Measurements from ENCODE around the gene TREM2.

TREM2 gene

GRCh38 chr6:41182069-41183034, 19.4 kb upstream of the TREM2 start:
- DNase-seq (ENCODE audit: low read depth, low spot score) = peak; percentile 26

GRCh38 chr6:41181566-41181965, 18.6 kb upstream of the TREM2 start:
- no peak for DNase-seq (ENCODE audit: low read depth, low spot score)

GRCh38 chr6:41179163-41179562, 16.2 kb upstream of the TREM2 start:
- no peak for DNase-seq (ENCODE audit: low read depth, low spot score)

GRCh38 chr6:41177695-41178094, 14.8 kb upstream of the TREM2 start:
- DNase-seq (ENCODE audit: low read depth, low spot score) = no peak

GRCh38 chr6:41177287-41177686, 14.4 kb upstream of the TREM2 start:
- no peak for DNase-seq (ENCODE audit: low read depth, low spot score)

DNA sequence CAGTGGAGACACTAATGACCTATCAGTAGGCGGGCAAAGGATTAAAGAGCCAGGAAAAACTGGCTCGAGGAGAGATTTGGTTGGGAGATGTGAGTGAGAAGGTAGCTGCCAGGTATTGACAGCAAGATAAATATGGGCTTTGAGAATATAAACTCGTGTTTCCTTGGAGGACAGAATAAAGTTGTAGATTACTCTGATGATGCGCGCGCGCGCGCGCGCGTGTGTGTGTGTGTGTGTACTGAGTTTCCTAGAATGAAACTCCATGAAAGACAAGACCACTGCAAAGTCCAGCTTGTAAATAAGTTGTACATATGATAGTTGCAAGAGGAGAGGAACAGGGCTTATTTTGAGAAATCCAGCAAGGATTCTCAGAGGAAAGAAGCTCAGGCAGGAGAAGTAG, 13.3 kb upstream of the TREM2 start:
- no peak for DNase-seq (ENCODE audit: low read depth, low spot score)

DNA sequence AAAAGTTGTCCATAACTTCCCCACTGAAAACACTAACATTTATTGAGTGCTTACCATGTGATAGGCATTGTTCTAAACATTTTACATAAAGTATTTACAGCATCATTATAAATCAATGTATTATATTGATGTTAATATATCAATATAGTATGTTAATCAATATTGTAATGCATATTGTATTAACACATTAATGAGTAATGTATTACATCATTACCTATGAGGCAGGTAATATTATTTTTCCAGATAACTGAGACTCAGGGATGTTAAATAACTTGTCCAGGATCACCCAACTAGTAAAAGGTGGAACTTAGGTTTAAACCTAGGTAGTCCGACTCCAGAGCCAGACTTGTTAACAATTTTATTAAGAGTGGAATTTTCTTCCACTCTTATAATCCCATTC, 12.2 kb upstream of the TREM2 start:
- no peak for DNase-seq (ENCODE audit: low read depth, low spot score)

- no peak for DNase-seq (ENCODE audit: low read depth, low spot score)
Measured at GRCh38 chr6:41174610-41175009, 11.7 kb upstream of the TREM2 start.

- DNase-seq (ENCODE audit: low read depth, low spot score) = no peak
Measured at GRCh38 chr6:41171908-41172307, 9.0 kb upstream of the TREM2 start.

- no peak for DNase-seq (ENCODE audit: low read depth, low spot score)
Measured at GRCh38 chr6:41170547-41171160, 7.7 kb upstream of the TREM2 start.

- DNase-seq (ENCODE audit: low read depth, low spot score) = no peak
Measured at GRCh38 chr6:41167173-41167963, 4.5 kb upstream of the TREM2 start.

- no peak for DNase-seq (ENCODE audit: low read depth, low spot score)
Measured at GRCh38 chr6:41164551-41165120, 1.7 kb upstream of the TREM2 start.

DNA sequence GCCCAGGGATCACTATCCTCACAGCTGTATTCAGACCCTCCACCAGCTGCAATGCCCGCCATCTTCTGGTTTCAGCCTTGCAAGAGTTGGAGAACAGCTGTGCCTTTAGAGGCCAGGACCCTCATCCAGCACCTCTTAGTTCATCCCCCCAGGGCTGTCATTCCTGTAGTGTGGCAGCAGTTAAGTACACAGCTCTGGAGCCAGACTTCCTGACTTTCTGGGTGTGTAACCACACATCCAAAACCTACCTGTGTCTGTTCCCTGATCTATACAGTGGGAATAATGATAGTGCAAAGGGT, 452 bp upstream of the TREM2 start:
- no peak for DNase-seq (ENCODE audit: low read depth, low spot score)

DNA sequence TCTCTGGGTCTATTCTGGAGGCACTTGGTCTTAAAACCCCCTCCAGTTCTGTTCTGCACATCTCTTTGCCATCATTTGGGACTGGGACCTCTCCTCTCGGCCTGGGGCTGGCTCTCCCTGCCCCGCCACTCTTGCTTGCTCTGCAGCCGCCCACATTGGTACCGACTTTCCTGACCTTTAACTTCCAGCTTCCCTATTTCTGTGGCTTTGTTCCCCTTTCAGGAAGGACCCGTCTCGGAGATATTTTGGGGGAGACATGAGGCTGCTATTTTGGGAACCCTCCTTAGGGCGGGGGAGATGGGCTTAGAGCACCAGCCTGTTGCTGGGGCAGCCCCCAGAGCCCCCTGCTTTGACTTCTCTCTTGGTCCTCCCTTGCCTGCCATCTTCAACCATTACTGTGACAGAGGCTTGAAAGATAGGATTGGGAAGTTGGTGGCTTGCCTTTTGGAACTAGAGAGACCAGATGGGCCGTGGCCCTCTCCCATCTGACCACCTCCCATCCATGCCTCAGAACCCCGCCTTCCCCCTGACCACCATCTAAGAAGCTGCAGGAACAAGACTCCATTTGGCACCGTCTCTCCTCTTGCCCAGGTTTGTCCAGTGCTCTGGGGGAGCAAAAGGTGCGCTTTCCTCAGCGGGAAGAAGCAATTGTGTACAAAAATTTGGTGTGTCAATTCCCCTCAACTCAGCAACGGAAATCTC, 914 bp downstream of the TREM2 start:
- no peak for DNase-seq (ENCODE audit: low read depth, low spot score)

DNA sequence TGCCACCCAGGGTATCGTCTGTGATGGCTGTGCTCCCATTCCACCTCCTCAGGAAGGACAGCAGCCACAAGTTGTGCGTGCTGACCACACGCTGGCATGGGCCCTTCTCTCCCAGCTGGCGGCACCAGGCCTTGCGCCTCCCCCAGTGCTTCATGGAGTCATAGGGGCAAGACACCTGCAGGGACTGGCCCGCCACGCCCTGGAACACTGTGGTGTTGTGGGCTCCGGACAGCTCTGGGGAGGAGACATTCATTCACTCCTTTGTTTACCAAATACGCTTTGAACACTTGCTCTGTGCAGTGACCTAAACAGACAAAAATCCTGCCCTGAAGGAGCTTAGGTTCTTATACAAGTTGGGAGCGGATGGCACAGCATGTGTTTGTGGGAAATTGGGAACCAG, 1.5 kb downstream of the TREM2 start:
- no peak for DNase-seq (ENCODE audit: low read depth, low spot score)

DNA sequence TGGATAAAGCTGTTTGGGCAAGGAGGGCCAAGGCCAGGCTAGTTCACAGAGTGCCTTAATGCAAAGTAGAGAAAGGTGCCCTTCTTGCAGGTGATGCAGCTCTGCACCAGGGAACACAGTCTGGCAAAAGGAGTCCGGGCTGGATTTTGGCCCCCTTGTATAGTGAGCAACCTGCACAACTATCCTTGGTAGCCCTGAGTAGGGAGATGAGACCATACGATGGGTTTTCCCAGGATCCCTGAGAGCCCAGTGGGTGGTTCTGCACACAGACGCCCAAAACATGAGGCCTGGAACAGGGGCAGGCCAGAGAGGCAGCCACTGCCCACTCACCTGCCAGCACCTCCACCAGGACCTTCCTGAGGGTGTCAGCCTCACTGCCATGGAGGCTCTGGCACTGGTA, 2.0 kb downstream of the TREM2 start:
- DNase-seq (ENCODE audit: low read depth, low spot score) = no peak

DNA sequence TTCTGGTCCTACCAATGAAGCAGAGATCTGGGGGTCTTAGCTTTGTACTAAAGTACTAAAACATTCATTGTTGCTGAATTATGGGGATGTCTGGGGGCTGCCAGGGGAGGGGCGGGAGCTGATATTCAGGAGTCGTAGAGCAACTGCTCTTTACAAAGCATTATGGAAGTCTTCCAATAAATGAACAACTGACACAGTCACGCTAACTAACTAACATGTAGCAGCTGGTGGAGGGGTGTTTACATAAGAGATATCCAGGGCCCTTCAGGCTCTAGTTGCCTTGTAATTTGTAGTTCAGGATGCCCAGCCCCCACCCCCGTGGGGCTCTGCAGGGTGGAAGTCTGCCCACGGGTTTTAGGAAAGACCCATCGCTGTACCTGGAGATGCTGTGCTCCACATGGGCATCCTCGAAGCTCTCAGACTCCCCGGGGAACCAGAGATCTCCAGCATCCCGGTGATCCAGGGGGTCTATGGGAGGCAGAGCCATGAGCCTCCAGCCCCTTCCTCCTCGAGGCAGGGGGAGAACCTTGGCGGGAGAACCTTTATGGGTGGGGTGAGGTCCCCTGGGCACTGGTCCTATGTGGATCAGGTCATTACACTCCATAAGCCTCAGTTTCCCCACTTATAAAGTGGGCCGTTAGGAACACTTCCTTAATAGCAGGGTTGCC, 3.4 kb downstream of the TREM2 start:
- DNase-seq (ENCODE audit: low read depth, low spot score) = no peak

- DNase-seq (ENCODE audit: low read depth, low spot score) = no peak
Measured at GRCh38 chr6:41157323-41157722, 5.6 kb downstream of the TREM2 start.

GRCh38 chr6:41156771-41157170, 6.1 kb downstream of the TREM2 start:
- DNase-seq (ENCODE audit: low read depth, low spot score) = no peak

GRCh38 chr6:41156001-41156400, 6.9 kb downstream of the TREM2 start:
- no peak for DNase-seq (ENCODE audit: low read depth, low spot score)
